GM12878 (cell line): Measurements from ENCODE around the gene ARL15. TPM values are rescaled to one million over a fixed set of nuclear protein-coding genes. Genes with fewer than 3 reads are reported as not detected.

Experiments used
- ATAC-seq: fragments of 200-7000 bp; cut with Tn5 transposase; 3 replicates; pipeline ENCODE4 v1.9.1; 2020; ENCODE audit warnings: mild to moderate bottlenecking, moderate library complexity
- BruUV-seq: library from RNA; stranded (reverse); fragments of 400-500 nt; replicated peaks from 2 replicates; lab custom pipeline; 2021; lab: Mats Ljungman, UMichigan
- CTCF ChIA-PET: fragments of 300-600 bp; sonication (Branson Sonifier 250); formaldehyde crosslinking; extraction: SDS; loops from one replicate; lab custom pipeline; 2021; ENCODE audit warnings: inconsistent platforms; lab: Yijun Ruan, JAX
- POLR2A ChIA-PET: fragments of 350-600 bp; formaldehyde crosslinking; extraction: SDS; loops from one replicate; lab custom pipeline; 2021; ENCODE audit warnings: inconsistent platforms; lab: Charles Lee
- RAD21 ChIA-PET: fragments of 300-600 bp; sonication (Branson Sonifier 250); formaldehyde crosslinking; loops from one replicate; lab custom pipeline; 2023; ENCODE audit warnings: antibody characterized with exemption; ENCODE audit not compliant: unreplicated experiment; lab: Charles Lee
- SMC1A ChIA-PET: fragments of 300-600 bp; sonication (Branson Sonifier 250); formaldehyde crosslinking; loops from one replicate; lab custom pipeline; 2023; ENCODE audit not compliant: unreplicated experiment, uncharacterized antibody; lab: Charles Lee
- DNase-seq: peaks from one replicate; pipeline ENCODE4 v3.0.0-alpha.2; 2011; ENCODE audit warnings: low read depth, low spot score
- FAIRE-seq: peaks from 3 replicates; lab custom pipeline; 2011; peaks lifted over from hg19 to GRCh38; lab: Jason Lieb, UNC
- H2AFZ ChIP-seq: 2 replicates; pipeline ENCODE4 v1.6.0; 2011; ENCODE audit warnings: low read depth, low read length, control low read depth; ENCODE audit not compliant: control insufficient read depth
- H3K27ac ChIP-seq: 2 replicates; pipeline ENCODE4 v1.5.1; 2011; ENCODE audit warnings: control low read depth; ENCODE audit not compliant: control insufficient read depth, insufficient read depth
- H3K27me3 ChIP-seq, 2 experiments: replicated peaks in 1 of 2; 2 replicates each; pipeline versions ENCODE4 v1.6.0 to v1.6.1; 2011; ENCODE audit warnings: low read length in 1 of 2; ENCODE audit not compliant: control insufficient read depth in 2 of 2, insufficient read depth in 2 of 2
- H3K36me3 ChIP-seq, 2 experiments: 2 replicates each; pipeline ENCODE4 v1.5.1; 2011; ENCODE audit warnings: low read length in 1 of 2; ENCODE audit not compliant: control insufficient read depth in 2 of 2, insufficient read depth in 2 of 2
- H3K4me1 ChIP-seq: 2 replicates; pipeline ENCODE4 v1.6.1; 2011; ENCODE audit warnings: mild to moderate bottlenecking, low read length, moderate library complexity, mixed read lengths; ENCODE audit not compliant: control insufficient read depth, insufficient read depth
- H3K4me2 ChIP-seq: 2 replicates; pipeline ENCODE4 v1.6.0; 2011; ENCODE audit warnings: control low read depth; ENCODE audit not compliant: control insufficient read depth, insufficient read depth
- H3K4me3 ChIP-seq: fragments of 200-600 bp; sonication (generic); 2 replicates; pipeline ENCODE4 v1.5.1; 2016
- H3K79me2 ChIP-seq: 2 replicates; pipeline ENCODE4 v1.6.0; 2011; ENCODE audit warnings: low read length; ENCODE audit not compliant: control insufficient read depth, insufficient read depth
- H3K9ac ChIP-seq: 2 replicates; pipeline ENCODE4 v1.8.0; 2011; ENCODE audit warnings: low read length, control low read depth, mixed read lengths; ENCODE audit not compliant: control insufficient read depth, insufficient read depth
- H3K9me3 ChIP-seq: replicated peaks from 3 replicates; pipeline ENCODE4 v1.5.1; 2011; ENCODE audit warnings: mild to moderate bottlenecking, low read length; ENCODE audit not compliant: control insufficient read depth, insufficient read depth
- H4K20me1 ChIP-seq: 2 replicates; pipeline ENCODE4 v1.6.0; 2011; ENCODE audit not compliant: control insufficient read depth, insufficient read depth
- BMI1 ChIP-seq: fragments of 450-650 bp; IDR thresholded peaks from 2 replicates; pipeline ENCODE4 v1.6.1; 2016; ENCODE audit warnings: mild to moderate bottlenecking, moderate library complexity, borderline replicate concordance
- DPF2 ChIP-seq: fragments of 450-650 bp; IDR thresholded peaks from 2 replicates; pipeline ENCODE4 v1.6.1; 2017; ENCODE audit warnings: mild to moderate bottlenecking
- FOXK2 ChIP-seq: fragments of 450-650 bp; IDR thresholded peaks from 2 replicates; pipeline ENCODE4 v1.6.1; 2017; ENCODE audit warnings: mild to moderate bottlenecking, moderate library complexity
- HCFC1 ChIP-seq: fragments of 150-350 bp; IDR thresholded peaks from 2 replicates; pipeline ENCODE4 v1.6.1; 2014; ENCODE audit warnings: low read length
- KAT2A ChIP-seq: conservative IDR thresholded peaks from 2 replicates; pipeline ENCODE4 v1.6.1; 2011; ENCODE audit warnings: low read depth, low read length; ENCODE audit not compliant: control insufficient read depth
- MEF2B ChIP-seq: fragments of 450-650 bp; IDR thresholded peaks from 2 replicates; pipeline ENCODE4 v1.6.1; 2018; ENCODE audit warnings: mild to moderate bottlenecking, moderate library complexity; ENCODE audit not compliant: partially characterized antibody, poor library complexity, severe bottlenecking
- MLLT1 ChIP-seq: fragments of 450-650 bp; IDR thresholded peaks from 2 replicates; pipeline ENCODE4 v1.6.1; 2016; ENCODE audit warnings: mild to moderate bottlenecking
- NFYA ChIP-seq: IDR thresholded peaks from 2 replicates; pipeline ENCODE4 v1.6.1; 2011; ENCODE audit warnings: low read depth, mild to moderate bottlenecking, low read length, improper control_type of control experiment, borderline replicate concordance
- NR2C2 ChIP-seq: IDR thresholded peaks from 2 replicates; pipeline ENCODE4 v1.6.1; 2011; ENCODE audit warnings: borderline replicate concordance, low read depth; ENCODE audit not compliant: control insufficient read depth, insufficient read length
- RUNX3 ChIP-seq: IDR thresholded peaks from 2 replicates; pipeline ENCODE4 v1.6.1; 2012; ENCODE audit warnings: low read length, inconsistent platforms
- WGBS: methylation state at CpG from one replicate; pipeline ENCODE4 v1.1.6; 2016; ENCODE audit warnings: low lambda C conversion rate; ENCODE audit not compliant: insufficient replicate concordance, insufficient coverage; ENCODE audit errors: missing lambda C conversion rate; 5-methylcytosine and 5-hydroxymethylcytosine counted together
- in situ Hi-C: fragments of 300-500 bp; cut with MboI; formaldehyde crosslinking; loops from 9 replicates; pipeline ENCODE4 v1.14.3; 2018; ENCODE audit warnings: mixed read lengths
- intact Hi-C: fragments of 100-400 bp; cut with micrococcal nuclease; formaldehyde crosslinking; loops from one replicate; pipeline ENCODE4 v1.14.2; 2022; ENCODE audit not compliant: unreplicated experiment
- polyA plus RNA-seq, 11 experiments: library from polyadenylated mRNA; depleted of rRNA in 4 of 11; unstranded in 6 of 11; stranded (reverse) in 5 of 11; fragments of >200 nt; fragmentation: Nextera tagmentation in 4 of 11; fragmentation: Illumina TruSeq in 1 of 11; extraction: Ambion mirVana in 4 of 11; extraction: Trizol in 1 of 11; gene quantifications; 1 replicate in 1 of 11; 2 replicates in 10 of 11; pipeline versions ENCODE4 v1.2.1 to v1.2.3, GENCODE V29; 2011 to 2016; ENCODE audit warnings: inconsistent platforms in 2 of 11, missing spikeins in 2 of 11, low read depth in 1 of 11
- total RNA-seq, 4 experiments: library from RNA; depleted of rRNA in 3 of 4; stranded (reverse); fragments of >200 nt in 3 of 4; fragmentation: Illumina TruSeq in 1 of 4; extraction: Trizol in 1 of 4; gene quantifications; 2 replicates each; pipeline versions ENCODE4 v1.2.1 to v1.2.3, GENCODE V29; 2013 to 2021
- TF ChIP-seq, protein P1 (sequence below): fragments of 150-350 bp; IDR thresholded peaks from 2 replicates; pipeline ENCODE4 v1.6.1; 2014; ENCODE audit warnings: mild to moderate bottlenecking, low read depth, low read length

Gene ARL15
- total and polyA plus RNA-seq, 10 of the 15 experiments (the other 5 are each of a cell fraction or from before 2014, with no cell fraction given): 3.6 to 11.0 (median 7.7) TPM

DNA sequence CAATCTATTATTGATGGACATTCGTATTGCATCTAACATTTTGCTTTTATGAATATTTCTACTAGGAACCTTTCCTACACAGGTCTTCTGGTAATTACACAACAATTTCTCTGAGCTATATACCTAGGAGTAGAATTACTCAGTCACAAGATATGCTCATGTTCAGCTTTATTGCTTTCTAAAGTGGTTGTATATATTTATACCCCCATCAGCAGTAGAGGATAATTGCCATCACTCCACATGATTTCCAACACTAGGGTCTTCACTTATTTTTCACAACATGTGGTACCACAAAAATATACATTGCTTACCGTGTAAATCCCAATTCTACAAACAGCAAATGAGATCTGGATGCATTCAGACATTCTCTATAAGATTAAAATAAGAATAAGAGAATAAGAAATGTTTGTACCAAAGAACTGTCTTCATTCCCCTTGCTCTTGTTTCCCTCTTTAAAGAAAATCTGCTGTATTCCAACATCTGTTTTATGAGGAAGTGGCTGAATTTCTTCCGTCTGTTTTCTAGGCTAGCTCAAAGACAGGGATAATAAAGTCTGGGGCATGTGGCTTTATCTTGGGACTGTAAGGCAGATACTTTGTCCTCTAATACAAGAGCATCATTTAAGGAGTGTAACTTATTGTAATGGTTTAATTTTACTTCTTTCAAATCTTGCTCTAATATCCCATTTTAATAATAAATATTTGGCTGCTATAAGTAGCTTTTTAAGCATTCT, 28.2 kb downstream of the ARL15 start:
- ChIA-PET RAD21 (interaction anchor here (0.6 kb wide), 1 partner anchor 24 kb away, joined by 3 read pairs; no protein-coding TSS in a partner anchor), CTCF (interaction anchor here (0.7 to 1.5 kb wide), 4 partner anchors 12 to 207 kb away, joined by 3 to 4 read pairs (median 4); no protein-coding TSS in a partner anchor), SMC1A (no interaction called here), POLR2A (interaction anchor here (1.3 kb wide), 1 partner anchor 28 kb away, joined by 4 read pairs; the partner anchor contains the start of gene ARL15)
- no peaks in the 10 kb centered on the region for H4K20me1 ChIP-seq
- H3K9me3 ChIP-seq: peaks cover 2% of the 10 kb centered on the region; the same call in 1 of the 3 replicates
- no peak overlapping the region for H3K4me3 ChIP-seq
- DNase-seq: no peak
- no peak overlapping the region for H3K27ac ChIP-seq
- FAIRE-seq: peak; percentile 7
- no peaks in the 10 kb centered on the region for H3K4me1 ChIP-seq
- no peaks in the 10 kb centered on the region; a peak in 1 of 4 replicates for H3K36me3 ChIP-seq
- H3K79me2 ChIP-seq: no peaks in the 10 kb centered on the region
- no peak for ATAC-seq
- no peaks in the 10 kb centered on the region for H3K27me3 ChIP-seq
- H3K9ac ChIP-seq: no peak overlapping the region
- no peak overlapping the region for H3K4me2 ChIP-seq
- intact Hi-C loops: no loop called here
- TF ChIP-seq RUNX3 (no peak), FOXK2 (no peak), DPF2 (no peak), NR2C2 (no peak), NFYA (no peak), MEF2B (no peak), MLLT1 (no peak), HCFC1 (no peak), BMI1 (no peak), KAT2A (no peak)
- TF ChIP-seq, protein P1, sequence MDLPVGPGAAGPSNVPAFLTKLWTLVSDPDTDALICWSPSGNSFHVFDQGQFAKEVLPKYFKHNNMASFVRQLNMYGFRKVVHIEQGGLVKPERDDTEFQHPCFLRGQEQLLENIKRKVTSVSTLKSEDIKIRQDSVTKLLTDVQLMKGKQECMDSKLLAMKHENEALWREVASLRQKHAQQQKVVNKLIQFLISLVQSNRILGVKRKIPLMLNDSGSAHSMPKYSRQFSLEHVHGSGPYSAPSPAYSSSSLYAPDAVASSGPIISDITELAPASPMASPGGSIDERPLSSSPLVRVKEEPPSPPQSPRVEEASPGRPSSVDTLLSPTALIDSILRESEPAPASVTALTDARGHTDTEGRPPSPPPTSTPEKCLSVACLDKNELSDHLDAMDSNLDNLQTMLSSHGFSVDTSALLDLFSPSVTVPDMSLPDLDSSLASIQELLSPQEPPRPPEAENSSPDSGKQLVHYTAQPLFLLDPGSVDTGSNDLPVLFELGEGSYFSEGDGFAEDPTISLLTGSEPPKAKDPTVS: no peak
- TF ChIP-seq, all 136 proteins: peak for 0
- 97% methylated on average over 3 of the region's 3 CpGs for WGBS
- in situ Hi-C loops: no loop called here
- BruUV-seq: no TSS peak
- H2AFZ ChIP-seq: no peak overlapping the region
